ENCODE data around the gene TRIM2.

The TRIM2 gene

DNA sequence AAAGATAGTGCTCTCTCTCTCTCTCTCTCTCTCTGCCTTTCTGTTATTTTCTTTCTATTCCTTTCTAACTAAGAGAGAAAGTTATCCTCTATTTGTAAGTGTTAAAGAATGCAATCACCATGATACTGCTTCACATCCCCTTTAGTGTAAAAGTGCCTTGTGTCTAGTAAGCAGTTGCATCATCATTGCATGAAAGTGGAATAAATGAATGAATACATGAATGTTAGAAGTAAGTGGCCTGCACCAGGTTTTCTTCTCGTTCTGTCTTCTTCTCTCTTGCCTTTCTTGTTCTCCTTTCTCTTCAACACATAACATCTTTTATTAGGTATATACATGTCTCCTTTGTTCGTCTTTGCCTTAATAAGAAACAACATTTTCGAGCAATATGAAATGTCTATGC lies 35.2 kb downstream of the TRIM2 start:
- WGBS (ENCODE audit: extremely low coverage, insufficient coverage, insufficient read length): no CpG with 5 or more reads among the region's 3 CpGs
- Histone ChIP-seq H3K36me3 (ENCODE audit: control insufficient read depth in 1 of 2, insufficient read depth in 2 of 2, low read length in 2 of 2) (no peaks in the 10 kb centered on the region), H4K12ac (ENCODE audit: low read depth, low read length) (no peak overlapping the region), H2AK5ac (ENCODE audit: low read length) (no peak overlapping the region), H3K9me3 (ENCODE audit: insufficient read depth, low read depth, low read length) (no peaks in the 10 kb centered on the region), H3K79me2 (ENCODE audit: control insufficient read depth, insufficient read depth, low read length, poor library complexity) (no peaks in the 10 kb centered on the region), H4K8ac (ENCODE audit: low read depth, low read length) (no peak overlapping the region), H3K23ac (ENCODE audit: low read length) (no peak overlapping the region), H2AFZ (ENCODE audit: insufficient read depth, low read length, poor library complexity) (no peak overlapping the region), H3K18ac (ENCODE audit: low read length) (no peak overlapping the region), H3K4ac (ENCODE audit: low read depth, low read length) (no peak overlapping the region), H3K14ac (ENCODE audit: low read length) (no peak overlapping the region), H3K4me1 (ENCODE audit: control insufficient read depth in 1 of 2, insufficient read depth in 2 of 2, low read length in 2 of 2) (no peaks in the 10 kb centered on the region), H3K4me2 (ENCODE audit: low read length) (no peak overlapping the region), H3K9ac (ENCODE audit: low read length) (no peak overlapping the region), H3K27ac (ENCODE audit: low read depth, low read length) (no peak overlapping the region), H2BK120ac (ENCODE audit: insufficient read depth, low read length, poor library complexity) (no peak overlapping the region), H2BK12ac (ENCODE audit: low read length) (no peak overlapping the region), H3K27me3 (ENCODE audit: insufficient read depth, low read length) (no peaks in the 10 kb centered on the region), H2BK5ac (ENCODE audit: low read depth, low read length, poor library complexity) (no peak overlapping the region), H3K79me1 (ENCODE audit: low read length) (no peaks in the 10 kb centered on the region), H4K91ac (ENCODE audit: low read depth, low read length) (no peak overlapping the region), H3K4me3 (ENCODE audit: low read depth, low read length) (no peak overlapping the region)
- DNase-seq: no peak

DNA sequence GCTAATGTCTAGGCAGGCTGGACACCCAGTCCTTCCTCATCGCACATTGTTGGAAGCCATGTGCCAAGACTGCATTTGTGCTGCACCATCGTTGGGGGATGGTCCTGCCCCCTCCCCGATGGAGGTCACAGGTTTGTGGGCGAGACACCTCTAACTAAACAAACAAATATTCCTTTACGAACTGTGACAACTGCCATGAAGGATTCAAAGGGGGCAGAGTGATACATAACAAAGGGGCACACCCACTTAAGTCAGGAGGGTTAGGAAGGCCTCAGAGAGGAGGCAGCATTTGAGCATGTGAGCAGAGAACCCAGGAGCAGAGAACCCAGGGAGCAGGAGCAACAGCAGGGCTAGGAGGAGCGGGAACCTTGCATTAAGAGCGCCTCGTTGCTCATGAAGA lies 37.1 kb downstream of the TRIM2 start:
- no peaks in the 10 kb centered on the region for H3K79me2 ChIP-seq (ENCODE audit: control insufficient read depth, insufficient read depth, low read length, poor library complexity)
- no peak overlapping the region for H2AK5ac ChIP-seq (ENCODE audit: low read length)
- H3K14ac ChIP-seq (ENCODE audit: low read length): no peak overlapping the region
- WGBS (ENCODE audit: extremely low coverage, insufficient coverage, insufficient read length): no CpG with 5 or more reads among the region's 8 CpGs
- H3K36me3 ChIP-seq (ENCODE audit: control insufficient read depth in 1 of 2, insufficient read depth in 2 of 2, low read length in 2 of 2): no peaks in the 10 kb centered on the region
- H3K23ac ChIP-seq (ENCODE audit: low read length): no peak overlapping the region
- no peak overlapping the region for H3K9ac ChIP-seq (ENCODE audit: low read length)
- H4K91ac ChIP-seq (ENCODE audit: low read depth, low read length): no peak overlapping the region
- no peaks in the 10 kb centered on the region for H3K4me1 ChIP-seq (ENCODE audit: control insufficient read depth in 1 of 2, insufficient read depth in 2 of 2, low read length in 2 of 2)
- H3K4me2 ChIP-seq (ENCODE audit: low read length): no peak overlapping the region
- H3K4me3 ChIP-seq (ENCODE audit: low read depth, low read length): no peak overlapping the region
- H2BK12ac ChIP-seq (ENCODE audit: low read length): no peak overlapping the region
- H2BK120ac ChIP-seq (ENCODE audit: insufficient read depth, low read length, poor library complexity): no peak overlapping the region
- H4K12ac ChIP-seq (ENCODE audit: low read depth, low read length): no peak overlapping the region
- H3K9me3 ChIP-seq (ENCODE audit: insufficient read depth, low read depth, low read length): no peaks in the 10 kb centered on the region
- no peak overlapping the region for H3K27ac ChIP-seq (ENCODE audit: low read depth, low read length)
- no peak overlapping the region for H3K4ac ChIP-seq (ENCODE audit: low read depth, low read length)
- no peak overlapping the region for H3K18ac ChIP-seq (ENCODE audit: low read length)
- no peak for DNase-seq
- H3K27me3 ChIP-seq (ENCODE audit: insufficient read depth, low read length): no peaks in the 10 kb centered on the region
- no peaks in the 10 kb centered on the region for H3K79me1 ChIP-seq (ENCODE audit: low read length)
- no peak overlapping the region for H2BK5ac ChIP-seq (ENCODE audit: low read depth, low read length, poor library complexity)
- H2AFZ ChIP-seq (ENCODE audit: insufficient read depth, low read length, poor library complexity): no peak overlapping the region
- no peak overlapping the region for H4K8ac ChIP-seq (ENCODE audit: low read depth, low read length)

DNA sequence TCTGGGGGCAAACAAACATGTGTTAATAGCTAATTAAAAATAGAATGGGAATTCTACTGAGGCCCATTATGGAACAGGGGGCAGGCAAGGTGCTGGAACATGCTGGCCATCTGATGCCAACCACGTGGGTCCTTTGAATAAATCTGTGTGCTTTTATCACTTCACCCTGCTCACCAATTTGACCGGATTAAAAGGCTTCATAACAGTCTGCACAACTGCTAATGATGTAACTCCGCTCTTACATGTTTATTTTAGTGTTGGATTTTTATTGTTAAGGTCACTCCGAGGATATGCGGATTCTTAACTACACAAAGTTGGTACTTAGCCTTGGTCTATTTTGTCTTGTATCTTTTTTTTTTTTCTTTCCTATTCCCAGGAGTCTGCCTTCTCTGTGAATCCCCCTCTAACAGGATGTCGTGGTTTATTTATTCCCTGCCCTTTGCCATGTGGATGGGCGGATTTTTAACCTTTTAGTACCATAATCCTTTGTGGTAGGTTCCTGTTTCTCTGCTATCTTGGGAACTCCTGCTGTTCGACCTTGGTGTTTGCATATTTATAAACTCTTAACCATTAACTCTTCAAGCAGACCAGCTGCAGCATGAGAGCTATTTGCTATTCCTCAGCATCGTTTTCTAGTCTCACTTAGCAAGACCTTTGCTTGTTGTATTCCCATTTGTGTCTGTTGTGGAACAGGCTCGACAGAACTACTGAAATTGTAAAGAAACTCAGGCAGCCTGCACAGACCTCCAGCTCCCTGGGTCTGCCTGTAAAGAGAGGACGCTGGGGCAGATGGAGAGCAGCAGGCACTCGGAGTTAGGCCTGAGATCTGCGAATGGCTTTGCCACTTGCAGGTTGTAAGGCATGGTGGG lies 38.0 kb downstream of the TRIM2 start:
- H3K9ac ChIP-seq (ENCODE audit: low read length): no peak overlapping the region
- H3K9me3 ChIP-seq (ENCODE audit: insufficient read depth, low read depth, low read length): peaks cover 2% of the 10 kb centered on the region
- H3K4ac ChIP-seq (ENCODE audit: low read depth, low read length): no peak overlapping the region
- H3K36me3 ChIP-seq (ENCODE audit: control insufficient read depth in 1 of 2, insufficient read depth in 2 of 2, low read length in 2 of 2): no peaks in the 10 kb centered on the region
- H3K4me3 ChIP-seq (ENCODE audit: low read depth, low read length): no peak overlapping the region
- H3K4me2 ChIP-seq (ENCODE audit: low read length): no peak overlapping the region
- H3K4me1 ChIP-seq (ENCODE audit: control insufficient read depth in 1 of 2, insufficient read depth in 2 of 2, low read length in 2 of 2): no peaks in the 10 kb centered on the region
- H3K27ac ChIP-seq (ENCODE audit: low read depth, low read length): no peak overlapping the region
- H3K23ac ChIP-seq (ENCODE audit: low read length): no peak overlapping the region
- H2BK120ac ChIP-seq (ENCODE audit: insufficient read depth, low read length, poor library complexity): no peak overlapping the region
- H2AFZ ChIP-seq (ENCODE audit: insufficient read depth, low read length, poor library complexity): no peak overlapping the region
- H3K27me3 ChIP-seq (ENCODE audit: insufficient read depth, low read length): no peaks in the 10 kb centered on the region
- WGBS (ENCODE audit: extremely low coverage, insufficient coverage, insufficient read length): no CpG with 5 or more reads among the region's 13 CpGs
- H4K12ac ChIP-seq (ENCODE audit: low read depth, low read length): no peak overlapping the region
- H2BK12ac ChIP-seq (ENCODE audit: low read length): no peak overlapping the region
- no peak overlapping the region for H4K91ac ChIP-seq (ENCODE audit: low read depth, low read length)
- H3K79me1 ChIP-seq (ENCODE audit: low read length): no peaks in the 10 kb centered on the region
- no peak overlapping the region for H3K14ac ChIP-seq (ENCODE audit: low read length)
- no peak for DNase-seq
- no peak overlapping the region for H2BK5ac ChIP-seq (ENCODE audit: low read depth, low read length, poor library complexity)
- H3K18ac ChIP-seq (ENCODE audit: low read length): no peak overlapping the region
- no peak overlapping the region for H2AK5ac ChIP-seq (ENCODE audit: low read length)
- no peak overlapping the region for H4K8ac ChIP-seq (ENCODE audit: low read depth, low read length)
- no peaks in the 10 kb centered on the region for H3K79me2 ChIP-seq (ENCODE audit: control insufficient read depth, insufficient read depth, low read length, poor library complexity)

DNA sequence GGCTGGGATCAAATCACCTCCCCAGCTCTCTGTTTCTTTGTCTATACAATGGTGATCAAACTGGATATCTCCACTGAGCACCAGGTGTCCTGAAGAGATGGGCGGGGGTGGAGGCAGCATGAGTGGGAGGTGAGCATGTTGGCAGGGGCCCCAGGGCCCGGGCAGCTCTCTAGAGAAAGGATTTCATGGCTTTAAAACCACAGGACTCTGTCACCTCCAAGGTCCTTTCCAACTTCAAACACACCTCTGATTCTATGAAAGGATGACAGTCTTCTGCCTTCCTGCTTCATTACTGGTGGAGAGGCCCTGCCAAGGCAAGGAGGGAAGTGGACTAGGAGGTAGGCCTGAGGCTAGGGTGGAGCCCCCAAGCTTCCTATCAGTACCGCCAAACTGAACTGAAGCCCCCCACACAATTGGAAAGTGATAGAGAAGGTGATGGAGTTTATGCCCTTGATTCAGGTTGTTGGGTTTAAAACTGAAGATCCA lies 38.6 kb downstream of the TRIM2 start:
- no peak overlapping the region for H4K12ac ChIP-seq (ENCODE audit: low read depth, low read length)
- H3K4me1 ChIP-seq (ENCODE audit: control insufficient read depth in 1 of 2, insufficient read depth in 2 of 2, low read length in 2 of 2): no peaks in the 10 kb centered on the region
- no peaks in the 10 kb centered on the region for H3K27me3 ChIP-seq (ENCODE audit: insufficient read depth, low read length)
- H3K4ac ChIP-seq (ENCODE audit: low read depth, low read length): no peak overlapping the region
- no peak overlapping the region for H2AFZ ChIP-seq (ENCODE audit: insufficient read depth, low read length, poor library complexity)
- H3K4me2 ChIP-seq (ENCODE audit: low read length): no peak overlapping the region
- no peaks in the 10 kb centered on the region for H3K79me2 ChIP-seq (ENCODE audit: control insufficient read depth, insufficient read depth, low read length, poor library complexity)
- H4K8ac ChIP-seq (ENCODE audit: low read depth, low read length): no peak overlapping the region
- H2BK12ac ChIP-seq (ENCODE audit: low read length): no peak overlapping the region
- no peak overlapping the region for H3K9ac ChIP-seq (ENCODE audit: low read length)
- H3K9me3 ChIP-seq (ENCODE audit: insufficient read depth, low read depth, low read length): peaks cover 2% of the 10 kb centered on the region
- no peak overlapping the region for H2AK5ac ChIP-seq (ENCODE audit: low read length)
- no peak overlapping the region for H3K18ac ChIP-seq (ENCODE audit: low read length)
- H3K14ac ChIP-seq (ENCODE audit: low read length): no peak overlapping the region
- no peak overlapping the region for H3K27ac ChIP-seq (ENCODE audit: low read depth, low read length)
- no peak for DNase-seq
- no peak overlapping the region for H3K23ac ChIP-seq (ENCODE audit: low read length)
- H3K79me1 ChIP-seq (ENCODE audit: low read length): no peaks in the 10 kb centered on the region
- no CpG with 5 or more reads among the region's 3 CpGs for WGBS (ENCODE audit: extremely low coverage, insufficient coverage, insufficient read length)
- H2BK5ac ChIP-seq (ENCODE audit: low read depth, low read length, poor library complexity): no peak overlapping the region
- no peak overlapping the region for H2BK120ac ChIP-seq (ENCODE audit: insufficient read depth, low read length, poor library complexity)
- no peaks in the 10 kb centered on the region for H3K36me3 ChIP-seq (ENCODE audit: control insufficient read depth in 1 of 2, insufficient read depth in 2 of 2, low read length in 2 of 2)
- H3K4me3 ChIP-seq (ENCODE audit: low read depth, low read length): no peak overlapping the region
- H4K91ac ChIP-seq (ENCODE audit: low read depth, low read length): no peak overlapping the region

All from trophoblast cell (in vitro differentiated cells and primary cell).